Left lobe of liver (tissue), 2 donors: ENCODE results near the gene TMEM72. TPM values are rescaled to one million over a fixed set of nuclear protein-coding genes. Genes with fewer than 3 reads are reported as not detected.

Experiments used
- ATAC-seq: fragments of 200-7000 bp; cut with Tn5 transposase; one replicate; pipeline ENCODE4 v1.9.1; 2020; ENCODE audit warnings: mild to moderate bottlenecking, moderate library complexity
- DNase-seq: peaks from one replicate; pipeline ENCODE4 v3.0.0-alpha.2; 2020; ENCODE audit warnings: low spot score
- total RNA-seq: library from RNA; stranded (reverse); gene quantifications from one replicate; pipeline ENCODE4 v1.2.1, GENCODE V29; 2021
- donor health status: DM: no; HTN: no; CAD: no; lungs with moderate emphysema.
- donor health status: DM: no; HTN: yes; CAD: no.

The TMEM72 gene
- total RNA-seq, 1 donor from 2014 or later: not detected

DNA sequence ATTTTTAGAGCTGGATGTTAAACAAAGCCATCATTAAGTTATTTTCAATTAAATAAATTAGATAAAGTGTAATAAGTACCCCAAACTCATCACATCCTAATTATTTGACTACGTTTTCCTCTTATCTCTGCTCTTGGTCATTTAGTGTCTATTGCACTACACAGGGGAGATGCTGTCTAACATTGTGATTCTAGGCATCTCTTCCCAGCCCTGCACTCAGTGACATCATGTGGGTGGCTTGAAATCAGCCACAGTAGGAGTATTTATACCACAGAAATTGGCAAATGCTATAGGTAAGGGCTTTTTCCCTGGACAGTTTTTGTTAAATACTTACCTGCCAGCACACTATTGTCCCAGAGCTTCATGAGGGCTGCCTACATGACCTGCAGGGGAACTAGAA lies 21.3 kb upstream of the TMEM72 start:
- ATAC-seq: no peak
- no peak for DNase-seq

DNA sequence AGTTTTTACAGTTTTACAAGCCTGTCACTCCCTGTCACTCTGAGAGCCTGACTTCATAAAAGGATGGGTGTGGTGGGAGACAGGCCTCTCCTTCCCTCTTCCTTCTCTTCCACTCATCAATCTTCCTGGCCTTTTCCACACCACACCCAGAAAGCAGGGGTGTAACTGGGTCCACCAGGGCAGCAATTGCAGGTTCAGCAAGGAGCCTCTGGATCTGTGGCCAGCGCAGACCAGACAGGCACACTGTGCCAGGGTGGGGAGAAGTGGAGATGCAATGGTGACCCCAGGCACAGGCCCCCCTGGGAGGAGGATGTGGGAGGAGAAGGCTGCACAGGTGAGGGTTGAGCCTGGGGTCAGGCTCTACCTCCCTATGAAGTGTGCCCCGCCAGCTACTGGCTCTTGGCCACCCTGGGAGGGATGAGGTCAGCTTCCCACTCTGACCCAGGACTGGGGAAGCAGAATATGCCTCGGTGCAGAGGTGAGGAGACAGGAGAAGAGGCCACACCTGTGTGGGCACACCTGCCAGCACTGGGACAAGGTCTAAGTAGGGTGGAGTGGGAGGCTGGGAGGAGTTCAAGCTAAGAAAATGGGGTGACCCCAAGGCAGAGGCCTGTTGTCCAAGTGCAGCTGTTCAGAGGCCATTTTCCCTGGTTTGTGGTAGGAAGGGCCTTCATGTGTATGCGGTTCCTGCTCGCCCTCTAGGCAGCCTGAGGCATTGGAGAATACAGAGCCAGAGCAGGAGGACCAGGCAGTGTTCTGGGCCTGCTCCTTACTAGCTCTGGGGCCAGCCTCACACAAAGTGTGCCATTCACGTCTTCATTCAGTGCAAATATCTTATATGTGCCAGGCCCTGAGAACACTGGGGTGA lies 20.2 kb upstream of the TMEM72 start:
- DNase-seq (no peak), ATAC-seq (no peak)

GRCh38 chr10:44891721-44892120 lies 19.4 kb upstream of the TMEM72 start:
- DNase-seq (no peak), ATAC-seq (no peak)

DNA sequence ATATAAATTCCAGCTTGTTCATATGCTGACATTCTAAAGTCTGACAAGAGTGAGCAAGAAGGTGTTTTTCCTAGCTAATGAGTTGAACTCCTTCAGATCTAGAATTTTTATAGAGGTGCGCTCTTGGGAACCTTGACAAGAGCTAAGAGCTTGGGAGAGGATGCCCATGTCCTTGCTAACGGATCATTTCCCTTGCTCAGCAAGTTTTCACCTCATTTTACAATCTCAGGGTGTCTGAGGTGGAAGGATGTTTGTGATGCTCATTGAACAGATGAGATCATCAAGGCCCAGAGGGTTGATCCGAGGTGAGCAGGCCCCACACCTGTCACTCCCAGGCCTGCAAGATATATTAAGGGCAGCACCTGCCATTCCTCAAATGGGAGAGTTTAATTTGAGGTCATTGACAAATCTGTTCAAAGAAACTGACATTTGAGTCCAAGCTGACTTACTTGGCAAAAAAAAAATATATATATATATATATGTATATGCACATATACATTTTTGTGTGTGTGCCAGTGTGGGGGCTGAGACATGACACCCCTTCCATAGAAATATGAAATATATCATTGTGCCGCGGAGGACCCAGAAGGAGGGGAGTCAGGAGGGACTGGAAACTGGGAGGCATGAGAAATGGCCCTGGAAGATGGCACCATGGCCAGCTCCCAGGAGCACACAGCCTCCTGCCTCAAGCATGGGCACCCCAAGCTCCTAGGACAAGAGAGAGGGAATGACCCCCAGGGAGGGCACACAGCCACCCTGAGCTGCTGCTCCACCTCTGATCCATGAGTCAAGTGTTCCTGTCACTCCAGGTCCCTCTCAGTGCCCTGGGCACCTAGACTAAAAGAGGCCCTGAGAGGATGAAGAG lies 17.3 kb upstream of the TMEM72 start:
- no peak for DNase-seq
- ATAC-seq: no peak

DNA sequence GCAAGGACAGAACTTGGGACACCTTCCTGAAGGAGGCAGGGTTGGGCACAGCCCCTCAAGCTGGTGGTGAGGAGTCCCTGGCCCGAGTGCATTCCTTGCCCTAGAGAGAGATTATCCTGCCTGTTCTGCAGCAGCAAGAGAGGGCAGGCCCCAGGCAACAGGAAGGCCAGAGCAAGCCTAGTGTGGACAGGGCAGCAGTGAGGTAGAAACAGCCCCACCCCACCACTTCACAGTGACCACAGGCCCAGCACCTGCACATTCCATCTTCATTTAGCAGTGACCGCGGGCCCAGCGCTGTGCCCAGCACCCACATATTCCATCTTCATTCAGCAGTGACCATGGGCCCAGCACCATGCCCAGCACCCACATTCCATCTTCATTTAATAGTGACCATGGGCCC lies 16.4 kb upstream of the TMEM72 start:
- no peak for DNase-seq
- ATAC-seq: no peak

- ATAC-seq (no peak), DNase-seq (no peak)
Observed at GRCh38 chr10:44895280-44895679, 15.9 kb upstream of the TMEM72 start.

GRCh38 chr10:44897049-44897448 lies 14.1 kb upstream of the TMEM72 start:
- ATAC-seq (no peak), DNase-seq (no peak)

DNA sequence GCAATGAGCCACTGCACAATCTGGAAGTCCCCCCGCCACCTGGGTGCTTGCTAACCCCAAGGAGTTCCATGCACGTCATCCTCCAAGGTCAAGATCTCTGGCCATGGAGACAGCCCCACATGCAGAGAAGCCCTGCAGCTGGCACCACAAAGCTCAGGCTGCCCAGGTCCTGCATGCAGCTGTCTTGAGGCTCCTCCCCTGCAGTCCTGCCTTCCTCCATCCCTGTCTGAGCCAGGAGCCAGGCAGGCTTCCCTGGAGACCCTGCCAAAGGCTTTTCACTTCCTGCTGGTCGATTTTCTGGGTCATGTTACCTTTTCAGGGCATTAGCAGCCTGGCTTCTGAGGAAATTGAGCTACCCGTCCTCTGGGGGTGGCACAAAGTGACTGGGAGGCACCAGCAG lies 12.5 kb upstream of the TMEM72 start:
- ATAC-seq (no peak), DNase-seq (no peak)

- ATAC-seq: no peak
- no peak for DNase-seq
Observed at GRCh38 chr10:44899450-44900080, 11.6 kb upstream of the TMEM72 start.

GRCh38 chr10:44902941-44903545 lies 8.1 kb upstream of the TMEM72 start:
- no peak for ATAC-seq
- no peak for DNase-seq

GRCh38 chr10:44906486-44906885 lies 4.7 kb upstream of the TMEM72 start:
- ATAC-seq (no peak), DNase-seq (no peak)

- DNase-seq: no peak
- no peak for ATAC-seq
Observed at GRCh38 chr10:44907556-44907955, 3.6 kb upstream of the TMEM72 start.

DNA sequence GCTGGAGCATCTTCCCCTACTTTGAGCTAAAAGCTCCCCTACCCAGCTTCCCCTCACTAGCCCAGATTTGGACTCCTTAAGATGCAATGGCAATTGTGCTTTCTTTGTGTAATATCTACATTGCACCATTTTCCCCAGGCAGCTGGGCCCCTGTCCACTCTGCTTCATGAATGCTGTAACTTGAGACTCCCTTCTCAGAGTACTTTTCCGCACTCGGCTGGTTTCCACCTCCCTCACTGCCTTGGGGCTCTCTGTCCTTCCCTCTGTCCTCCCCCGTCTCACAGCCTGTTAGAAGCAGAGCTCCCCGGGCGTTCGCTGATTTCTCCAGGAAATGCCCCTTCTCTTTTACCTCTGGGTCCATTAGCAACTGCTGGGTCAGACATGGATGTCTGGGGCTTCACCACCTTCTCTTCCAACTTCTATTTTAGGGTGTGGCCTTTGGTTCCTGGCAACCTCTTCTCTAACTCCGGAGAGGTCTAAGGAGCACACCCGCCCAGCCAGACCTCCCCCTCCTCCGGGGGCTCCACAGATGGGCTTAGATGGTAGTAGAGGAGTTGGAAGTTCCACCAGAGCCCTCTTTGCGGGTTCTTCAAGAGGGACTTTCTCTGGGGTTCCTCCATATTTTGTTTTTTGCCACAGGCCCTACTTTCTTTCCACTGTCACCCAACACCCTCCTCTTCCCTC lies 2.9 kb upstream of the TMEM72 start:
- DNase-seq (no peak), ATAC-seq (no peak)

GRCh38 chr10:44908936-44909630 lies 2.1 kb upstream of the TMEM72 start:
- ATAC-seq (no peak), DNase-seq (no peak)

DNA sequence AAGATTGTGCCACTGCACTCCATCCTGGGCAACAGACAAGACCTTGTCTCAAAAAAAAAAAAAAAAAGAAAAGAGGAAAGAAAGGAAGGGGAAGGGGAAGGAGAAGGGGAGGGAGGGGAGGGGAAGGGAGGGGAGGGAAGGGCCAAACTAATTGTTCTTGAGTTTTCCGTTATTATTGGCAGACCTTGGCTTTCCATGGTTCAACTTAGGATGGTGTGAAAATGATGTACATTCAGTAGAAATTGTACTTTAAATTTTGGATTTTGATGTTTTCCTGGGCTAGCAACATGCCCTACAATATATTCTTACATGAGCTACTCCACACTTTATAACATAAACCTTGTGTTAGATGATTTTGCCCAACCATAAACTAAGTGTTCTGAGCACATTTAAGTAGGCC lies 1.2 kb upstream of the TMEM72 start:
- ATAC-seq: no peak

DNA sequence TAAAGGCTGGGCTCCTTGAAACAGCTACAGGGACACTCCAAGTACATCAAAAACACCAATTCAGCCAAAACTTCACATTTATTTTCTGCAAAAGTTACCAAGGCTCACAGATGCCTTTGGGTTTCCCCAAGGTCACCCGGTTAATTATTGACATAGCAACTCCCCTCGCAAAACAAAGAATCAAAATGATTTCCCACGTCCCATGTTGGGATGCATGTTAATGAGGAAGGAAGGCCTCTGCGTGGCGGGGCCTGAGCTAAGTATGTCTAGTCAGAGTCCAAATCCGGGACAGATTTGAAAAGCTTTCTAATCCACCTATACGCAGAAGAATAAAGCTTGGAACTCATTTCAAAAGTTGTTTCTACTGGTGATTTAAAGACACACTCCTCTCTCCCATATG lies 535 bp upstream of the TMEM72 start:
- no peak for DNase-seq
- ATAC-seq: no peak

More for the DNA sequence above, 1.2 kb upstream of the TMEM72 start:
- DNase-seq: no peak

- ATAC-seq: no peak
Observed at GRCh38 chr10:44911951-44912350, 814 bp downstream of the TMEM72 start.

GRCh38 chr10:44913350-44914081 lies 2.4 kb downstream of the TMEM72 start:
- ATAC-seq: no peak
- no peak for DNase-seq

More at GRCh38 chr10:44911951-44912350, 814 bp downstream of the TMEM72 start:
- DNase-seq: no peak

GRCh38 chr10:44914891-44915290 lies 3.8 kb downstream of the TMEM72 start:
- ATAC-seq: no peak
- no peak for DNase-seq
